GM21737 (cell line): ENCODE results near the gene PROC.

Experiments
- ATAC-seq: cut with Tn5 transposase; IDR thresholded peaks from one replicate; pipeline ENCODE4 v1.9.1; 2021; ENCODE audit warnings: mild to moderate bottlenecking, moderate library complexity; ENCODE audit not compliant: unreplicated experiment

PROC gene

GRCh38 chr2:127413200-127413599, 5.0 kb upstream of the PROC start:
- no peak for ATAC-seq

- ATAC-seq, result no peak
Measured at GRCh38 chr2:127413782-127414637, 4.2 kb upstream of the PROC start.

DNA sequence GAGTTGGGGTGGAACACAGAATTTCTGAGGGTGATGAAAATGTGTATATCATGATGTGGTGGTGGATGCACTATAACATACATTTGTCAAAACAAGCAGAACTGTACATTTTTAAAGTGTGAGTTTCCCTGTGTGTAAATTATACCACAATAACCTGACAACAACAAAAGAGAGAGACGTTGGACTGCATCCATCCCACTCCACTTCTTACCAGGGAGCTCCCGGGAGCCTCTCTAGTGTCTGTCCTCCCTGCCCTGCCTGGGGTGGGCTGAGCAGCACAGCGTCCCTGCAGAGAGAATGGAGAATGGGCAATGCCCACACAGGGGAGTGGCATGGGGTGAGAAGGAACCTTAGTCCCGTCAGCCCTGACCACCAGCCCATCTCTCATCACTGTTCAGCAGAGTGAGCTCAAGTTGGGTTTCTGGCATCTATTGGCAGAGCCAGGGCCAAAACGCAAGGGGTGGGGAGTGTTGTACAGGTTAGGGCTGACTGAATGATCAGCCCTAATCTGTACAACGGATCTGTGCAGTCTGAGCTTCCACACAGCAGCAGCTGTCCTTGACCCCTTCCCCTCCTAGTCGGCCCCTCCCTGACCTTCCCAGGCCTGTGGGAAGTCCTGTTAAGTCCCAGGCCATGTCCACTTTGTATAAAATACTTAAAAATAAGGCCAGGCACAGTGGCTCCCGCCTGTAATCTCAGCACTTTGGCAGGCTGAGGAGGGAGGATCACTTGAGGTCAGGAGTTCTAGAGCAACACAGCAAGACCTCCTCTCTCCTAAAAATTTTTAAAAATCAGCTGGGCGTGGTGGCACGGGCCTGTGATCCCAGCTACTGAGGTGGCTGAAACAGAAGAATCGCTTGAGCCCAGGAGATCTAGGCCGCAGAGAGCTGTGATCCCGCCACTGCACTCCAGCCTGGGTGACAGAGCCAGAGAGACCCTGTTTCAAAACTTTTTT, 3.3 kb upstream of the PROC start:
- ATAC-seq, result no peak

- peak; percentile 74 for ATAC-seq
Measured at GRCh38 chr2:127415593-127416505, 2.4 kb upstream of the PROC start.

- ATAC-seq, result peak; percentile 23
Measured at GRCh38 chr2:127416506-127417001, 1.7 kb upstream of the PROC start.

DNA sequence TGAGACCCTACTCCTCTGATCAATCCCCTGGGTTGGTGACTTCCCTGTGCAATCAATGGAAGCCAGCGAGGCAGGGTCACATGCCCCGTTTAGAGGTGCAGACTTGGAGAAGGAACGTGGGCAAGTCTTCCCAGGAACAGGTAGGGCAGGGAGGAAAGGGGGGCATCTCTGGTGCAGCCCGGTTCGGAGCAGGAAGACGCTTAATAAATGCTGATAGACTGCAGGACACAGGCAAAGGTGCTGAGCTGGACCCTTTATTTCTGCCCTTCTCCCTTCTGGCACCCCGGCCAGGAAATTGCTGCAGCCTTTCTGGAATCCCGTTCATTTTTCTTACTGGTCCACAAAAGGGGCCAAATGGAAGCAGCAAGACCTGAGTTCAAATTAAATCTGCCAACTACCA, 821 bp upstream of the PROC start:
- ATAC-seq, result no peak

DNA sequence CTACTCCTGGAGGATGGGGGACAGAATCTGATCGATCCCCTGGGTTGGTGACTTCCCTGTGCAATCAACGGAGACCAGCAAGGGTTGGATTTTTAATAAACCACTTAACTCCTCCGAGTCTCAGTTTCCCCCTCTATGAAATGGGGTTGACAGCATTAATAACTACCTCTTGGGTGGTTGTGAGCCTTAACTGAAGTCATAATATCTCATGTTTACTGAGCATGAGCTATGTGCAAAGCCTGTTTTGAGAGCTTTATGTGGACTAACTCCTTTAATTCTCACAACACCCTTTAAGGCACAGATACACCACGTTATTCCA, 844 bp downstream of the PROC start:
- ATAC-seq, result no peak

- ATAC-seq, result no peak
Measured at GRCh38 chr2:127419448-127420038, 1.3 kb downstream of the PROC start.

GRCh38 chr2:127420039-127420864, 2.0 kb downstream of the PROC start:
- no peak for ATAC-seq

GRCh38 chr2:127421116-127421800, 3.0 kb downstream of the PROC start:
- ATAC-seq, result no peak

- no peak for ATAC-seq
Measured at GRCh38 chr2:127421871-127422558, 3.8 kb downstream of the PROC start.

DNA sequence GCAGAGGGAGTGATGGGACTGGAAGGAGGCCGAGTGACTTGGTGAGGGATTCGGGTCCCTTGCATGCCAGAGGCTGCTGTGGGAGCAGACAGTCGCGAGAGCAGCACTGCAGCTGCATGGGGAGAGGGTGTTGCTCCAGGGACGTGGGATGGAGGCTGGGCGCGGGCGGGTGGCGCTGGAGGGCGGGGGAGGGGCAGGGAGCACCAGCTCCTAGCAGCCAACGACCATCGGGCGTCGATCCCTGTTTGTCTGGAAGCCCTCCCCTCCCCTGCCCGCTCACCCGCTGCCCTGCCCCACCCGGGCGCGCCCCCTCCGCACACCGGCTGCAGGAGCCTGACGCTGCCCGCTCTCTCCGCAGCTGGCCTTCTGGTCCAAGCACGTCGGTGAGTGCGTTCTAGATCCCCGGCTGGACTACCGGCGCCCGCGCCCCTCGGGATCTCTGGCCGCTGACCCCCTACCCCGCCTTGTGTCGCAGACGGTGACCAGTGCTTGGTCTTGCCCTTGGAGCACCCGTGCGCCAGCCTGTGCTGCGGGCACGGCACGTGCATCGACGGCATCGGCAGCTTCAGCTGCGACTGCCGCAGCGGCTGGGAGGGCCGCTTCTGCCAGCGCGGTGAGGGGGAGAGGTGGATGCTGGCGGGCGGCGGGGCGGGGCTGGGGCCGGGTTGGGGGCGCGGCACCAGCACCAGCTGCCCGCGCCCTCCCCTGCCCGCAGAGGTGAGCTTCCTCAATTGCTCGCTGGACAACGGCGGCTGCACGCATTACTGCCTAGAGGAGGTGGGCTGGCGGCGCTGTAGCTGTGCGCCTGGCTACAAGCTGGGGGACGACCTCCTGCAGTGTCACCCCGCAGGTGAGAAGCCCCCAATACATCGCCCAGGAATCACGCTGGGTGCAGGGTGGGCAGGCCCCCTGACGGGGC, 4.6 kb downstream of the PROC start:
- no peak for ATAC-seq

GRCh38 chr2:127423478-127423843, 5.2 kb downstream of the PROC start:
- ATAC-seq, result no peak

DNA sequence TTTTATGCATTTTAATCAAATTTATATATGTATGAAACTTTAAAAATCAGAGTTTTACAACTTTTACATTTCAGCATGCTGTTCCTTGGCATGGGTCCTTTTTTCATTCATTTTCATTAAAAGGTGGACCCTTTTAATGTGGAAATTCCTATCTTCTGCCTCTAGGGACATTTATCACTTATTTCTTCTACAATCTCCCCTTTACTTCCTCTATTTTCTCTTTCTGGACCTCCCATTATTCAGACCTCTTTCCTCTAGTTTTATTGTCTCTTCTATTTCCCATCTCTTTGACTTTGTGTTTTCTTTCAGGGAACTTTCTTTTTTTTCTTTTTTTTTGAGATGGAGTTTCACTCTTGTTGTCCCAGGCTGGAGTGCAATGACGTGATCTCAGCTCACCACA, 5.7 kb downstream of the PROC start:
- ATAC-seq, result no peak

DNA sequence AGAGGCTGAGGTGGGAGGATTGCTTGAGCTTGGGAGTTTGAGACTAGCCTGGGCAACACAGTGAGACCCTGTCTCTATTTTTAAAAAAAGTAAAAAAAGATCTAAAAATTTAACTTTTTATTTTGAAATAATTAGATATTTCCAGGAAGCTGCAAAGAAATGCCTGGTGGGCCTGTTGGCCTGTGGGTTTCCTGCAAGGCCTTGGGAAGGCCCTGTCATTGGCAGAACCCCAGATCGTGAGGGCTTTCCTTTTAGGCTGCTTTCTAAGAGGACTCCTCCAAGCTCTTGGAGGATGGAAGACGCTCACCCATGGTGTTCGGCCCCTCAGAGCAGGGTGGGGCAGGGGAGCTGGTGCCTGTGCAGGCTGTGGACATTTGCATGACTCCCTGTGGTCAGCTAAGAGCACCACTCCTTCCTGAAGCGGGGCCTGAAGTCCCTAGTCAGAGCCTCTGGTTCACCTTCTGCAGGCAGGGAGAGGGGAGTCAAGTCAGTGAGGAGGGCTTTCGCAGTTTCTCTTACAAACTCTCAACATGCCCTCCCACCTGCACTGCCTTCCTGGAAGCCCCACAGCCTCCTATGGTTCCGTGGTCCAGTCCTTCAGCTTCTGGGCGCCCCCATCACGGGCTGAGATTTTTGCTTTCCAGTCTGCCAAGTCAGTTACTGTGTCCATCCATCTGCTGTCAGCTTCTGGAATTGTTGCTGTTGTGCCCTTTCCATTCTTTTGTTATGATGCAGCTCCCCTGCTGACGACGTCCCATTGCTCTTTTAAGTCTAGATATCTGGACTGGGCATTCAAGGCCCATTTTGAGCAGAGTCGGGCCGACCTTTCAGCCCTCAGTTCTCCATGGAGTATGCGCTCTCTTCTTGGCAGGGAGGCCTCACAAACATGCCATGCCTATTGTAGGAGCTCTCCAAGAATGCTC, 6.6 kb downstream of the PROC start:
- no peak for ATAC-seq
